HEK293 (cell line): ENCODE data around the gene APBB2.

ENCODE experiments used
- CTCF ChIA-PET: fragments of 350-600 bp; formaldehyde crosslinking; extraction: SDS; loops from one replicate; lab custom pipeline; 2021; ENCODE audit warnings: antibody characterized with exemption; lab: Yijun Ruan, JAX
- POLR2A ChIA-PET: fragments of 300-600 bp; formaldehyde crosslinking; extraction: SDS; loops from one replicate; lab custom pipeline; 2020; ENCODE audit warnings: antibody characterized with exemption, inconsistent platforms; lab: Yijun Ruan, JAX
- H3K27ac ChIP-seq: fragments of 200-500 bp; sonication (Bioruptor generic); 2 replicates; pipeline ENCODE4 v1.5.1; 2014; ENCODE audit warnings: low read depth, low read length, control low read depth, inconsistent platforms; ENCODE audit errors: extremely low read depth
- H3K36me3 ChIP-seq, 2 experiments: fragments of 200-500 bp in 1 of 2; sonication (Bioruptor generic) in 1 of 2; 1 replicate in 1 of 2; 2 replicates in 1 of 2; pipeline ENCODE4 v1.5.1; 2014 to 2017; ENCODE audit warnings: inconsistent platforms in 2 of 2, low read length in 2 of 2; ENCODE audit not compliant: control insufficient read depth in 2 of 2, insufficient read depth in 1 of 2
- H3K4me1 ChIP-seq: fragments of 200-500 bp; sonication (Bioruptor generic); 2 replicates; pipeline ENCODE4 v1.5.1; 2014; ENCODE audit warnings: mild to moderate bottlenecking, low read length, inconsistent platforms; ENCODE audit not compliant: control insufficient read depth, insufficient read depth
- H3K4me3 ChIP-seq: 2 replicates; pipeline ENCODE4 v1.5.1; 2011; ENCODE audit warnings: low read depth, mild to moderate bottlenecking, control low read depth, low read length, moderate library complexity
- H3K9me3 ChIP-seq: fragments of 200-500 bp; sonication (Bioruptor generic); 2 replicates; pipeline ENCODE4 v1.5.1; 2014; ENCODE audit warnings: low read depth, low read length, inconsistent platforms; ENCODE audit not compliant: control insufficient read depth, insufficient read depth
- GFI1B ChIP-seq: fragments of 450-650 bp; formaldehyde crosslinking; IDR thresholded peaks from 2 replicates; pipeline ENCODE4 v1.5.1; 2016; ENCODE audit warnings: missing biosample characterization, missing genetic modification characterization
- GLI2 ChIP-seq: fragments of 450-650 bp; formaldehyde crosslinking; IDR thresholded peaks from 2 replicates; pipeline ENCODE4; 2017; ENCODE audit warnings: missing biosample characterization, missing genetic modification characterization, low read depth, borderline replicate concordance
- GLI4 ChIP-seq: fragments of 450-650 bp; formaldehyde crosslinking; IDR thresholded peaks from 2 replicates; pipeline ENCODE4 v1.5.1; 2016; ENCODE audit warnings: missing biosample characterization, missing genetic modification characterization
- HOXC10 ChIP-seq: sonication (generic); formaldehyde crosslinking; IDR thresholded peaks from 2 replicates; pipeline ENCODE4 v1.8.1; 2023; ENCODE audit warnings: mild to moderate bottlenecking, missing genetic modification reagents
- KLF10 ChIP-seq: fragments of 450-650 bp; IDR thresholded peaks from 2 replicates; pipeline ENCODE4 v1.5.1; 2018; ENCODE audit warnings: missing biosample characterization, mild to moderate bottlenecking, missing genetic modification characterization
- PRDM4 ChIP-seq: fragments of 450-650 bp; formaldehyde crosslinking; IDR thresholded peaks from 2 replicates; pipeline ENCODE4 v1.5.1; 2017; ENCODE audit warnings: missing biosample characterization, missing genetic modification characterization
- REPIN1 ChIP-seq: fragments of 450-650 bp; formaldehyde crosslinking; IDR thresholded peaks from 2 replicates; pipeline ENCODE4 v1.5.1; 2017; ENCODE audit warnings: missing biosample characterization, missing genetic modification characterization, low read depth
- ZBTB20 ChIP-seq: fragments of 450-650 bp; formaldehyde crosslinking; IDR thresholded peaks from 2 replicates; pipeline ENCODE4 v1.5.1; 2016; ENCODE audit warnings: missing biosample characterization, missing genetic modification characterization
- ZBTB21 ChIP-seq: fragments of 450-650 bp; formaldehyde crosslinking; IDR thresholded peaks from 2 replicates; pipeline ENCODE4 v1.5.1; 2017; ENCODE audit warnings: missing biosample characterization, missing genetic modification characterization
- ZBTB44 ChIP-seq: fragments of 450-650 bp; IDR thresholded peaks from 2 replicates; pipeline ENCODE4 v1.5.1; 2018; ENCODE audit warnings: missing biosample characterization, mild to moderate bottlenecking, missing genetic modification characterization
- ZBTB48 ChIP-seq: fragments of 450-650 bp; formaldehyde crosslinking; IDR thresholded peaks from 2 replicates; pipeline ENCODE4 v1.5.1; 2016; ENCODE audit warnings: missing biosample characterization, missing genetic modification characterization
- ZFHX2 ChIP-seq: fragments of 450-650 bp; formaldehyde crosslinking; conservative IDR thresholded peaks from 2 replicates; pipeline ENCODE4 v1.5.1; 2016; ENCODE audit warnings: missing biosample characterization, missing genetic modification characterization
- ZFP37 ChIP-seq: fragments of 450-650 bp; formaldehyde crosslinking; IDR thresholded peaks from 2 replicates; pipeline ENCODE4 v1.5.1; 2016; ENCODE audit warnings: missing biosample characterization, missing genetic modification characterization
- ZNF112 ChIP-seq: fragments of 450-650 bp; formaldehyde crosslinking; IDR thresholded peaks from 2 replicates; pipeline ENCODE4 v1.5.0; 2017; ENCODE audit warnings: missing biosample characterization, missing genetic modification characterization
- ZNF114 ChIP-seq: fragments of 450-650 bp; formaldehyde crosslinking; IDR thresholded peaks from 2 replicates; pipeline ENCODE4 v1.5.0; 2017; ENCODE audit warnings: missing biosample characterization, missing genetic modification characterization
- ZNF146 ChIP-seq: fragments of 450-650 bp; formaldehyde crosslinking; IDR thresholded peaks from 2 replicates; pipeline ENCODE4 v1.5.1; 2016; ENCODE audit warnings: missing biosample characterization, missing genetic modification characterization
- ZNF169 ChIP-seq: fragments of 450-650 bp; formaldehyde crosslinking; IDR thresholded peaks from 2 replicates; pipeline ENCODE4 v1.5.1; 2016; ENCODE audit warnings: missing biosample characterization, missing genetic modification characterization
- ZNF324 ChIP-seq: fragments of 450-650 bp; formaldehyde crosslinking; IDR thresholded peaks from 2 replicates; pipeline ENCODE4 v1.5.1; 2016; ENCODE audit warnings: missing biosample characterization, missing genetic modification characterization
- ZNF335 ChIP-seq: fragments of 450-650 bp; formaldehyde crosslinking; conservative IDR thresholded peaks from 2 replicates; pipeline ENCODE4 v1.5.1; 2016; ENCODE audit warnings: missing biosample characterization, missing genetic modification characterization
- ZNF398 ChIP-seq: fragments of 450-650 bp; formaldehyde crosslinking; IDR thresholded peaks from 2 replicates; pipeline ENCODE4 v1.5.1; 2017; ENCODE audit warnings: missing biosample characterization, missing genetic modification characterization
- ZNF433 ChIP-seq: fragments of 450-650 bp; formaldehyde crosslinking; IDR thresholded peaks from 2 replicates; pipeline ENCODE4 v1.5.1; 2016; ENCODE audit warnings: missing biosample characterization, missing genetic modification characterization, low read depth
- ZNF521 ChIP-seq: fragments of 450-650 bp; formaldehyde crosslinking; IDR thresholded peaks from 2 replicates; pipeline ENCODE4 v1.5.1; 2017; ENCODE audit warnings: missing biosample characterization, mild to moderate bottlenecking, missing genetic modification characterization
- ZNF529 ChIP-seq: fragments of 450-650 bp; formaldehyde crosslinking; IDR thresholded peaks from 2 replicates; pipeline ENCODE4 v1.5.1; 2017; ENCODE audit warnings: missing genetic modification characterization, missing biosample characterization; ENCODE audit not compliant: insufficient replicate concordance
- ZNF585B ChIP-seq: fragments of 450-650 bp; formaldehyde crosslinking; IDR thresholded peaks from 2 replicates; pipeline ENCODE4 v1.5.1; 2016; ENCODE audit warnings: missing biosample characterization, missing genetic modification characterization
- ZNF623 ChIP-seq: fragments of 450-650 bp; formaldehyde crosslinking; IDR thresholded peaks from 2 replicates; pipeline ENCODE4 v1.5.1; 2016; ENCODE audit warnings: missing biosample characterization, missing genetic modification characterization
- ZNF624 ChIP-seq: fragments of 450-650 bp; formaldehyde crosslinking; IDR thresholded peaks from 2 replicates; pipeline ENCODE4 v1.5.1; 2017; ENCODE audit warnings: missing biosample characterization, missing genetic modification characterization
- ZNF626 ChIP-seq: fragments of 450-650 bp; sonication (Bioruptor Pico); formaldehyde crosslinking; IDR thresholded peaks from 2 replicates; pipeline ENCODE4 v1.5.1; 2018; ENCODE audit warnings: missing biosample characterization, missing genetic modification characterization, inconsistent platforms
- ZNF664 ChIP-seq: fragments of 450-650 bp; formaldehyde crosslinking; IDR thresholded peaks from 2 replicates; pipeline ENCODE4 v1.5.1; 2016; ENCODE audit warnings: missing biosample characterization, missing genetic modification characterization
- ZNF670 ChIP-seq: fragments of 450-650 bp; formaldehyde crosslinking; IDR thresholded peaks from 2 replicates; pipeline ENCODE4 v1.5.1; 2016; ENCODE audit warnings: missing biosample characterization, missing genetic modification characterization, low read depth
- ZSCAN23 ChIP-seq: fragments of 450-650 bp; formaldehyde crosslinking; IDR thresholded peaks from 2 replicates; pipeline ENCODE4 v1.5.1; 2016; ENCODE audit warnings: missing biosample characterization, missing genetic modification characterization

The APBB2 gene

GRCh38 chr4:40946652-40947051, 267.7 kb downstream of the APBB2 start:
- H3K4me1 ChIP-seq, result no peaks in the 10 kb centered on the region
- no peaks in the 10 kb centered on the region for H3K9me3 ChIP-seq
- TF ChIP-seq HOXC10 (CRISPR knock-in tag) (no peak), PRDM4 (tag by site-specific recombination) (no peak), ZNF664 (tag by site-specific recombination) (no peak), ZNF585B (tag by site-specific recombination) (no peak), ZNF398 (tag by site-specific recombination) (no peak), ZNF146 (tag by site-specific recombination) (no peak), ZBTB20 (no peak), ZNF169 (tag by site-specific recombination) (no peak), ZFP37 (no peak), ZNF624 (tag by site-specific recombination) (no peak), ZBTB44 (tag by site-specific recombination) (no peak), ZNF670 (tag by site-specific recombination) (no peak), ZBTB48 (tag by site-specific recombination) (no peak), ZNF324 (tag by site-specific recombination) (no peak)
- TF ChIP-seq, all 188 proteins: peak for 0
- no peaks in the 10 kb centered on the region for H3K36me3 ChIP-seq
- ChIA-PET CTCF (no interaction called here), POLR2A (no interaction called here)
- H3K27ac ChIP-seq, result no peak overlapping the region
- H3K4me3 ChIP-seq, result no peak overlapping the region

- no peaks in the 10 kb centered on the region for H3K9me3 ChIP-seq
- no peaks in the 10 kb centered on the region; the same call in 1 of the 2 replicates for H3K4me1 ChIP-seq
- CTCF ChIA-PET, result interaction anchor here (0.5 kb wide), 1 partner anchor 57 kb away, joined by 3 read pairs; no protein-coding TSS in a partner anchor
- H3K27ac ChIP-seq, result no peak overlapping the region
- H3K4me3 ChIP-seq, result no peak overlapping the region
- H3K36me3 ChIP-seq, result no peaks in the 10 kb centered on the region
- TF ChIP-seq ZNF521 (tag by site-specific recombination) (no peak), ZNF335 (tag by site-specific recombination) (no peak), ZNF324 (tag by site-specific recombination) (no peak), ZNF626 (no peak), REPIN1 (tag by site-specific recombination) (no peak), ZNF623 (tag by site-specific recombination) (no peak), GLI2 (tag by site-specific recombination) (no peak), PRDM4 (tag by site-specific recombination) (no peak), ZNF112 (tag by site-specific recombination) (no peak), ZNF529 (tag by site-specific recombination) (no peak), ZNF114 (tag by site-specific recombination) (no peak), ZNF624 (tag by site-specific recombination) (no peak), ZNF433 (tag by site-specific recombination) (no peak), ZBTB21 (tag by site-specific recombination) (no peak), GFI1B (no peak), KLF10 (tag by site-specific recombination) (no peak), GLI4 (no peak), ZFHX2 (tag by site-specific recombination) (no peak), ZSCAN23 (no peak)
- POLR2A ChIA-PET, result no interaction called here
Observed at GRCh38 chr4:40940756-40941155, 273.6 kb downstream of the APBB2 start.
